ENCODE data around the gene LTB4R. TPM values are rescaled to one million over a fixed set of nuclear protein-coding genes. Genes with fewer than 3 reads are reported as not detected.

LTB4R gene
- total RNA-seq, 2 donors from 2014 or later, result 11.8 to 14.2 TPM

- no peaks in the 10 kb centered on the region for H3K9me3 ChIP-seq
- TF ChIP-seq POLR2A (IDR thresholded peaks at IDR 0.05) (no peak), POLR2AphosphoS5 (IDR thresholded peaks at IDR 0.05) (no peak)
- TF ChIP-seq, protein P1, sequence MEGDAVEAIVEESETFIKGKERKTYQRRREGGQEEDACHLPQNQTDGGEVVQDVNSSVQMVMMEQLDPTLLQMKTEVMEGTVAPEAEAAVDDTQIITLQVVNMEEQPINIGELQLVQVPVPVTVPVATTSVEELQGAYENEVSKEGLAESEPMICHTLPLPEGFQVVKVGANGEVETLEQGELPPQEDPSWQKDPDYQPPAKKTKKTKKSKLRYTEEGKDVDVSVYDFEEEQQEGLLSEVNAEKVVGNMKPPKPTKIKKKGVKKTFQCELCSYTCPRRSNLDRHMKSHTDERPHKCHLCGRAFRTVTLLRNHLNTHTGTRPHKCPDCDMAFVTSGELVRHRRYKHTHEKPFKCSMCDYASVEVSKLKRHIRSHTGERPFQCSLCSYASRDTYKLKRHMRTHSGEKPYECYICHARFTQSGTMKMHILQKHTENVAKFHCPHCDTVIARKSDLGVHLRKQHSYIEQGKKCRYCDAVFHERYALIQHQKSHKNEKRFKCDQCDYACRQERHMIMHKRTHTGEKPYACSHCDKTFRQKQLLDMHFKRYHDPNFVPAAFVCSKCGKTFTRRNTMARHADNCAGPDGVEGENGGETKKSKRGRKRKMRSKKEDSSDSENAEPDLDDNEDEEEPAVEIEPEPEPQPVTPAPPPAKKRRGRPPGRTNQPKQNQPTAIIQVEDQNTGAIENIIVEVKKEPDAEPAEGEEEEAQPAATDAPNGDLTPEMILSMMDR (IDR thresholded peaks at IDR 0.05), result no peak
- H3K36me3 ChIP-seq, result no peaks in the 10 kb centered on the region
- H3K4me3 ChIP-seq, result no peak overlapping the region
- no peaks in the 10 kb centered on the region for H3K27me3 ChIP-seq (replicated peaks; ENCODE audit: insufficient read depth)
- DNase-seq (ENCODE audit: low spot score), result no peak
- H3K4me1 ChIP-seq (replicated peaks), result no peaks in the 10 kb centered on the region
- 91% methylated on average over 5 of the region's 5 CpGs for WGBS
- no peak overlapping the region for H3K27ac ChIP-seq
- intact Hi-C loops (cut with DNase I), result no loop called here
Measured at GRCh38 chr14:24278424-24278823, 32.9 kb upstream of the LTB4R start.

DNA sequence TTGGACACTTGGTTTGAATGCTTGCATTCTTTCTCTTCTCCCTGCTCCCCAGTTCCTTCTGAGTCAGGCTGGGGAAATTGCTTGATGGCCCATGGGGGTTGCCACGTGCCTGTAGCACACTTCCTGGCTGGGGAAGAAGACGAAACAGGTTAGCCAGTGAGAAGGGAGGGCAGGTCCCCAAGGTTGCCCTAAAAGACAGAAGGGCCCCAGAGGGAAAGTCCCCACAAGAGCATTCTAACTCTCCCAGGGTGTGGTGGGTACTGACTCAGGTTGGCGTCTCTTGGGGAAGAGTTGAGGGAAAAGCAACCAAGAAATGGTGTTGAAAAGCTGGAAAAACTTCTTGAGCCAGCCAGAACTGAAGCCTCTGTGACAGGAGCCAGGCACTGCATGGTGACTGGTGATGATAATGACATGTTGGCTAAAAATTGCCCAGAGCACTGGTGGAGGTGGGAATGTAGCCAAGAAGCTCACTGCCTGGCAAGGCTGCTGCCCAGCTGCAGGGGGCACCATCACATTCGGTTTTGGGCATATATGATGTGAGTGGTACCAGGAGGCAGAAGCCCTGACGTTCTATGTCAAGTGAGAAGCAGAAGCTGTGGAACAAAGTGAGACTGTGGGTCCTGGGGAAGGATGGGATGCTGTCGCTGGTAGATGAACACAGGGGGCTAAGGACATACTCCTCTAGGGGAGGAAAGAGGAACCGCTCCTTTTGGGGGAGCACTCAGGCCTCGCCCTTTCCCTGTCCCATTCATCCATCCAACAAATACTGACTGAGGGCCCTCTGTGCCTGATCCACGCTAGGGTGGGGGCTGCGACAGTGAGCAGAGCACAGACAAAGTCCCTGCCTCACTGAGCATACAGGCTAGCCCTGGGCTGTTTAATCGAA is 31.8 kb upstream of the LTB4R start:
- DNase-seq (ENCODE audit: low spot score), result no peak
- H3K27me3 ChIP-seq (replicated peaks; ENCODE audit: insufficient read depth), result no peaks in the 10 kb centered on the region
- no peak overlapping the region for H3K27ac ChIP-seq
- H3K9me3 ChIP-seq, result no peaks in the 10 kb centered on the region
- H3K4me1 ChIP-seq (replicated peaks), result no peaks in the 10 kb centered on the region
- no peak overlapping the region for H3K4me3 ChIP-seq
- intact Hi-C loops (cut with DNase I), result no loop called here
- no peaks in the 10 kb centered on the region for H3K36me3 ChIP-seq
- TF ChIP-seq, protein P1 (IDR thresholded peaks at IDR 0.05), result no peak
- TF ChIP-seq POLR2AphosphoS5 (IDR thresholded peaks at IDR 0.05) (no peak), POLR2A (IDR thresholded peaks at IDR 0.05) (no peak)
- WGBS, result 72% methylated on average over 11 of the region's 11 CpGs

GRCh38 chr14:24280797-24281460 is 30.4 kb upstream of the LTB4R start:
- Histone ChIP-seq H3K36me3 (no peaks in the 10 kb centered on the region), H3K9me3 (no peaks in the 10 kb centered on the region), H3K27me3 (replicated peaks; ENCODE audit: insufficient read depth) (no peaks in the 10 kb centered on the region), H3K4me3 (no peak overlapping the region), H3K27ac (no peak overlapping the region), H3K4me1 (replicated peaks) (no peaks in the 10 kb centered on the region)
- intact Hi-C loops (cut with DNase I), result no loop called here
- no peak for DNase-seq (ENCODE audit: low spot score)
- WGBS, result 75% methylated on average over 6 of the region's 6 CpGs
- TF ChIP-seq, protein P1 (IDR thresholded peaks at IDR 0.05), result no peak
- no peak for TF ChIP-seq POLR2A (IDR thresholded peaks at IDR 0.05)
- no peak for TF ChIP-seq POLR2AphosphoS5 (IDR thresholded peaks at IDR 0.05)

- Histone ChIP-seq H3K27me3 (replicated peaks; ENCODE audit: insufficient read depth) (no peaks in the 10 kb centered on the region), H3K27ac (no peak overlapping the region), H3K9me3 (no peaks in the 10 kb centered on the region), H3K4me1 (replicated peaks) (no peaks in the 10 kb centered on the region), H3K4me3 (no peak overlapping the region), H3K36me3 (no peaks in the 10 kb centered on the region)
- no peak for DNase-seq (ENCODE audit: low spot score)
- no peak for TF ChIP-seq POLR2A (IDR thresholded peaks at IDR 0.05)
- TF ChIP-seq, protein P1 (IDR thresholded peaks at IDR 0.05), result no peak
- 89% methylated on average over 7 of the region's 7 CpGs for WGBS
- intact Hi-C loops (cut with DNase I), result no loop called here
Measured at GRCh38 chr14:24281636-24282035, 29.7 kb upstream of the LTB4R start.

Measured in prostate gland (tissue), 2 donors.